Kidney (tissue), 14 donors: Measurements from ENCODE around the gene NEIL3. TPM values are rescaled to one million over a fixed set of nuclear protein-coding genes. Genes with fewer than 3 reads are reported as not detected.

Experiments used
- DNase-seq, 5 donors: peaks; one replicate each; pipeline ENCODE4 v3.0.0-alpha.2; 2013 to 2020
- FAIRE-seq: peaks from 2 replicates; lab custom pipeline; 2012; peaks lifted over from hg19 to GRCh38; lab: Jason Lieb, UNC
- H3K27ac ChIP-seq, 2 donors: one replicate each; pipeline ENCODE4 v1.7.0; 2013; ENCODE audit warnings: low read depth in 2 of 2, low read length in 2 of 2, inconsistent platforms in 1 of 2
- H3K27me3 ChIP-seq: one replicate; pipeline ENCODE4 v1.7.1; 2013; ENCODE audit warnings: low read length, inconsistent platforms; ENCODE audit not compliant: control insufficient read depth, insufficient read depth
- H3K36me3 ChIP-seq, 3 donors: one replicate each; pipeline versions ENCODE4 v1.7.0 to v1.7.1; 2013; ENCODE audit warnings: low read length in 3 of 3, control low read depth in 1 of 3, inconsistent platforms in 1 of 3; ENCODE audit not compliant: insufficient read depth in 3 of 3, control insufficient read depth in 2 of 3
- H3K4me1 ChIP-seq, 3 donors: one replicate each; pipeline versions ENCODE4 v1.7.0 to v1.7.1; 2013; ENCODE audit warnings: low read length in 3 of 3, inconsistent platforms in 1 of 3, low read depth in 1 of 3; ENCODE audit not compliant: control insufficient read depth in 2 of 3, insufficient read depth in 2 of 3
- H3K4me3 ChIP-seq, 3 donors: one replicate each; pipeline versions ENCODE4 v1.7.0 to v1.8.1; 2013; ENCODE audit warnings: low read length in 3 of 3, control low read depth in 1 of 3, inconsistent platforms in 1 of 3
- H3K9ac ChIP-seq, 3 donors: one replicate each; pipeline versions ENCODE4 v1.7.0 to v1.7.1; 2013; ENCODE audit warnings: low read length in 3 of 3, control low read depth in 1 of 3, inconsistent platforms in 1 of 3
- H3K9me3 ChIP-seq, 3 donors: one replicate each; pipeline versions ENCODE4 v1.7.0 to v1.7.1; 2013; ENCODE audit warnings: low read length in 3 of 3, control low read depth in 1 of 3, inconsistent platforms in 1 of 3; ENCODE audit not compliant: control insufficient read depth in 2 of 3, insufficient read depth in 1 of 3
- CTCF ChIP-seq: IDR thresholded peaks from 3 replicates; pipeline ENCODE4 v1.5.1; 2012; ENCODE audit warnings: mild to moderate bottlenecking, moderate library complexity, borderline replicate concordance; ENCODE audit not compliant: insufficient read depth; ENCODE audit errors: extremely low read depth
- intact Hi-C: fragments of 100-400 bp; cut with DNase I; formaldehyde crosslinking; loops from one replicate; pipeline ENCODE4 v1.11.1; 2022
- polyA plus RNA-seq: library from polyadenylated mRNA; stranded (reverse); fragments of 350-450 nt; fragmentation: Illumina TruSeq; extraction: RNeasy Lipid Tissue Mini Kit (QIAGEN cat#74804); gene quantifications from one replicate; pipeline ENCODE4 v1.2.3, GENCODE V29; 2014; ENCODE audit warnings: low read depth, low replicate concordance; ENCODE audit not compliant: insufficient read depth
- total RNA-seq: library from RNA; stranded (reverse); fragmentation: NEBNext Ultra II Directional; extraction: Animal tissue kit (Norgen Biotek cat#: 25700); gene quantifications from one replicate; pipeline ENCODE4 v1.2.1, GENCODE V29; 2021
- donor health status: control.
- donor health status: control.
- donor health status: control.
- donor health status: control.
- donor health status: control.
- donor health status: DM: yes; HTN: yes; CAD: no.
- donor health status: Normal renal cell carcinoma (clear cell type).

Gene NEIL3
- total and polyA plus RNA-seq, 2 donors from 2014 or later = 0.35 TPM; not detected in 1

GRCh38 chr4:177322266-177322665, 12.6 kb downstream of the NEIL3 start:
- Histone ChIP-seq H3K4me1 (no peaks in the 10 kb centered on the region), H3K36me3 (no peaks in the 10 kb centered on the region), H3K27ac (no peak overlapping the region), H3K4me3 (no peak overlapping the region), H3K9ac (no peak overlapping the region), H3K9me3 (no peaks in the 10 kb centered on the region), H3K27me3 (no peaks in the 10 kb centered on the region)
- DNase-seq (peak in 1 of 5 donors; percentile 7), FAIRE-seq (no peak)
- no peak for TF ChIP-seq CTCF
- intact Hi-C loops = no loop called here

DNA sequence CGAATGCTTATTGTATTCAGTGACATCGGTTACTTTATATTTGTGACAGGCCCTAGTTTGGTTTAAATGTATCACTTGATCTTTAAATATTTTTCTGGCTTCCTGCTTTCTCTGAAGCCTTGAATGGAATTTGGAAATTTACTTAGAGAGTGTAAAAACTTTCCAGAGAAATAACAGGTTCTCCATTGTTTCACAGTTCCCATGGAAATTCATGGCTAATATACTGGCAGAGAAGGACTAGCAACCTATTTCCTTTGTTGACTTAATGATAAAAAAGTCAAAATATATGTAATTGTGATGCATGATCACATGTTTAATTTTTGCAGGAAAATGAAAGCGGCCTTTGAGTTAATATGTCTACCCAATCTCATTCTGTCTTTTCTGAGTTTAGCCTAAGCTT, 13.2 kb downstream of the NEIL3 start:
- FAIRE-seq (no peak), DNase-seq (peak in 1 of 5 donors; percentile 4)
- no peaks in the 10 kb centered on the region for H3K36me3 ChIP-seq
- H3K4me3 ChIP-seq = no peak overlapping the region
- no peak overlapping the region for H3K27ac ChIP-seq
- no peaks in the 10 kb centered on the region for H3K9me3 ChIP-seq
- intact Hi-C loops = no loop called here
- H3K27me3 ChIP-seq = no peaks in the 10 kb centered on the region
- TF ChIP-seq CTCF = no peak
- no peaks in the 10 kb centered on the region for H3K4me1 ChIP-seq
- no peak overlapping the region for H3K9ac ChIP-seq

DNA sequence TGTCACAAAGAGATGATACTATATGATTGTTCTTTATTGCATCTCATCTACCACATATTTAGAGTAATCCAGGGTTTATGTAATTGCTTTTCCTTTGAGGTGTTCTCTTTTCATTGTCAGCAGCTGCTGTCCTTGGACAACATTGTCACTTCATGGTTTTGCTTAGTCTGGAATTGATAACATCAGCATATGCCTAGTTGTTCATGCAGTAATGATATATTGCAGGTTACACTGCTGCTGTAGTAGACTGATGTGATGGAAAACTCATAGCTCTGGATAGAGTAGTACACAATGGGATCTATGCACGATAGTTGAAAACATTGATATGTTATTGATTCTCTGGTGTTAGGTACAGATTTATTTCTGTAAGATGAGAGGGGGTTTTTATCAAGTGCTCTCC, 13.7 kb downstream of the NEIL3 start:
- FAIRE-seq = no peak
- no peak overlapping the region for H3K27ac ChIP-seq
- no peak overlapping the region for H3K4me3 ChIP-seq
- intact Hi-C loops = no loop called here
- no peaks in the 10 kb centered on the region for H3K4me1 ChIP-seq
- H3K27me3 ChIP-seq = no peaks in the 10 kb centered on the region
- H3K9me3 ChIP-seq = no peaks in the 10 kb centered on the region
- TF ChIP-seq CTCF = no peak
- no peak for DNase-seq
- H3K9ac ChIP-seq = no peak overlapping the region
- no peaks in the 10 kb centered on the region for H3K36me3 ChIP-seq

DNA sequence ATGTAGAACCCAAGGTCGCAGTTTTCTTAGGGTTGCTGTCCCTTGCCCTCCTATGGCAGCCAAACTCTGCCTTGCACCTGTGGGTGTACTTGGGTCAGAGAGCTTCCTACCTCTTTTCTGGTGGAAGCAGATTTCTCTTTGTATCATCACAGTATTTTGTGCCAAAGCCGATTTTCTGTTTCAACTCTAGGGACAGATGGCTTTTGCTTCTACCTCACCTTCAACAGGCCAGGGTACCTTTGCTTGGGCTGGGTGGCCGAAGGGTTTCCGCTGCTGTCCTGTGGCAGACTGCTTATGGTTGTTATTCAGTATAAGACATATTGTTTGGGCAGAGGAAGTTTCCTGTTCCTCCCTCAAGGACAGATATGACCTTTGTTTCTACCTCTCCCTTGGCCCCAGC, 22.4 kb downstream of the NEIL3 start:
- intact Hi-C loops = no loop called here
- DNase-seq (no peak), FAIRE-seq (no peak)
- Histone ChIP-seq H3K27me3 (no peaks in the 10 kb centered on the region), H3K9ac (no peak overlapping the region), H3K4me1 (no peaks in the 10 kb centered on the region), H3K4me3 (no peak overlapping the region), H3K27ac (no peak overlapping the region), H3K36me3 (no peaks in the 10 kb centered on the region), H3K9me3 (peaks cover 0 to 5% (median 0%) of the 10 kb centered on the region in 3 donors)
- TF ChIP-seq CTCF = no peak
